SK-N-SH (cell line): ENCODE data around the gene LAMTOR4. TPM values are rescaled to one million over a fixed set of nuclear protein-coding genes. Genes with fewer than 3 reads are reported as not detected.

Source experiments
- CTCF ChIA-PET: fragments of 300-600, 350-600 bp; formaldehyde crosslinking; extraction: SDS; loops from one replicate; lab custom pipeline; 2021; lab: Yijun Ruan, JAX
- POLR2A ChIA-PET: fragments of 350-600 bp; sonication (Branson Sonifier 250); formaldehyde crosslinking; extraction: SDS; loops from one replicate; lab custom pipeline; 2020; ENCODE audit warnings: antibody characterized with exemption, inconsistent platforms; lab: Yijun Ruan, JAX
- DNase-seq: peaks from one replicate; pipeline ENCODE4 v3.0.0; 2012
- H2AFZ ChIP-seq: fragments of 200-600 bp; sonication (generic); 2 replicates; pipeline ENCODE4 v1.8.1; 2016; ENCODE audit warnings: antibody characterized with exemption, mild to moderate bottlenecking, low read depth
- H3F3A ChIP-seq: fragments of 200-600 bp; sonication (generic); replicated peaks from 2 replicates; pipeline ENCODE3; 2016; ENCODE audit warnings: antibody characterized with exemption, mild to moderate bottlenecking; ENCODE audit not compliant: insufficient read depth
- H3K27ac ChIP-seq, 2 experiments: fragments of 200-500 bp in 1 of 2; fragments of 200-600 bp in 1 of 2; sonication (Bioruptor generic) in 1 of 2; sonication (generic), shearing (Covaris generic) in 1 of 2; 2 replicates each; pipeline versions ENCODE4 v1.5.1 to v1.6.1; 2014 to 2016; ENCODE audit warnings: low read depth in 2 of 2, inconsistent platforms in 1 of 2, low read length in 1 of 2, mild to moderate bottlenecking in 1 of 2, mixed read lengths in 1 of 2
- H3K27me3 ChIP-seq: fragments of 200-600 bp; sonication (generic), shearing (Covaris generic); 2 replicates; pipeline ENCODE4 v1.6.1; 2016; ENCODE audit warnings: mixed run types; ENCODE audit not compliant: insufficient read depth
- H3K36me3 ChIP-seq, 2 experiments: fragments of 200-500 bp in 1 of 2; fragments of 200-600 bp in 1 of 2; sonication (Bioruptor generic) in 1 of 2; sonication (generic) in 1 of 2; replicated peaks in 1 of 2; 2 replicates each; pipeline versions ENCODE3 to v1.5.1; 2014 to 2016; ENCODE audit warnings: low read length in 1 of 2, mild to moderate bottlenecking in 1 of 2; ENCODE audit not compliant: insufficient read depth in 2 of 2, control insufficient read depth in 1 of 2
- H3K4me1 ChIP-seq, 2 experiments: fragments of 200-500 bp in 1 of 2; fragments of 200-600 bp in 1 of 2; sonication (Bioruptor generic) in 1 of 2; sonication (generic), shearing (Covaris generic) in 1 of 2; 2 replicates each; pipeline versions ENCODE4 v1.5.1 to v1.6.1; 2014 to 2016; ENCODE audit warnings: low read depth in 1 of 2, low read length in 1 of 2, mixed run types in 1 of 2; ENCODE audit not compliant: insufficient read depth in 2 of 2, control insufficient read depth in 1 of 2
- H3K4me2 ChIP-seq: fragments of 200-600 bp; sonication (generic), shearing (Covaris generic); 2 replicates; pipeline ENCODE4 v1.6.1; 2017; ENCODE audit warnings: mixed run types
- H3K4me3 ChIP-seq, 2 experiments: fragments of 200-500 bp in 1 of 2; fragments of 200-600 bp in 1 of 2; sonication (Bioruptor generic) in 1 of 2; sonication (generic), shearing (Covaris generic) in 1 of 2; 2 replicates each; pipeline versions ENCODE4 v1.5.1 to v1.8.1; 2014 to 2016; ENCODE audit warnings: low read depth in 2 of 2, inconsistent platforms in 1 of 2, low read length in 1 of 2, mild to moderate bottlenecking in 1 of 2, mixed read lengths in 1 of 2, moderate library complexity in 1 of 2
- H3K79me2 ChIP-seq: fragments of 200-600 bp; sonication (generic); 2 replicates; pipeline ENCODE4 v1.8.1; 2017; ENCODE audit warnings: mild to moderate bottlenecking; ENCODE audit not compliant: insufficient read depth
- H3K9ac ChIP-seq: fragments of 200-600 bp; sonication (generic); 2 replicates; pipeline ENCODE4 v1.6.1; 2017; ENCODE audit warnings: mixed run types
- H3K9me2 ChIP-seq: fragments of 200-600 bp; sonication (generic); 2 replicates; pipeline ENCODE4 v1.6.1; 2017; ENCODE audit warnings: mixed run types
- H3K9me3 ChIP-seq: fragments of 200-600 bp; sonication (generic); 2 replicates; pipeline ENCODE4 v1.6.1; 2017; ENCODE audit warnings: mixed run types, mild to moderate bottlenecking, moderate library complexity
- H4K20me1 ChIP-seq: fragments of 200-600 bp; sonication (generic); 2 replicates; pipeline ENCODE4 v1.6.1; 2017; ENCODE audit warnings: mild to moderate bottlenecking, mixed run types; ENCODE audit not compliant: insufficient read depth
- CHD2 ChIP-seq: fragments of 150-350 bp; IDR thresholded peaks from 2 replicates; pipeline ENCODE4 v1.6.1; 2018; ENCODE audit warnings: low read length; ENCODE audit not compliant: partially characterized antibody
- FOSL2 ChIP-seq: IDR thresholded peaks from 2 replicates; pipeline ENCODE4 v1.4.0; 2012; ENCODE audit warnings: low read depth, mild to moderate bottlenecking, moderate library complexity, borderline replicate concordance
- IRF3 ChIP-seq: fragments of 150-350 bp; IDR thresholded peaks from 2 replicates; pipeline ENCODE4 v1.6.1; 2016; ENCODE audit warnings: mild to moderate bottlenecking, low read depth, low read length
- JUND ChIP-seq: IDR thresholded peaks from 2 replicates; pipeline ENCODE4 v1.4.0; 2012
- MEF2A ChIP-seq: IDR thresholded peaks from 2 replicates; pipeline ENCODE4 v1.4.0; 2012; ENCODE audit warnings: low read depth, borderline replicate concordance
- MXI1 ChIP-seq: IDR thresholded peaks from 2 replicates; pipeline ENCODE4 v1.6.1; 2012; ENCODE audit warnings: mild to moderate bottlenecking, low read depth, low read length, improper control_type of control experiment
- POLR2AphosphoS5 ChIP-seq: IDR thresholded peaks from 2 replicates; pipeline ENCODE4 v1.6.1; 2012; ENCODE audit warnings: low read depth, low read length
- RAD21 ChIP-seq: IDR thresholded peaks from 2 replicates; pipeline ENCODE4 v1.6.1; 2012; ENCODE audit warnings: mild to moderate bottlenecking, low read length
- RCOR1 ChIP-seq: fragments of 150-350 bp; IDR thresholded peaks from 2 replicates; pipeline ENCODE4 v1.6.1; 2017; ENCODE audit warnings: antibody characterized with exemption, low read length
- REST ChIP-seq: IDR thresholded peaks from 2 replicates; pipeline ENCODE4 v1.6.1; 2012; ENCODE audit warnings: mild to moderate bottlenecking, low read depth, low read length, moderate library complexity
- RFX5 ChIP-seq: IDR thresholded peaks from 2 replicates; pipeline ENCODE4 v1.6.1; 2012; ENCODE audit warnings: mild to moderate bottlenecking, improper control_type of control experiment, low read length
- SIN3A ChIP-seq: IDR thresholded peaks from 2 replicates; pipeline ENCODE4 v1.6.1; 2012; ENCODE audit warnings: low read depth, mild to moderate bottlenecking, low read length, moderate library complexity, borderline replicate concordance
- SMC3 ChIP-seq: IDR thresholded peaks from 2 replicates; pipeline ENCODE4 v1.6.1; 2012; ENCODE audit warnings: low read depth, low read length, improper control_type of control experiment
- TAF1 ChIP-seq: IDR thresholded peaks from 2 replicates; pipeline ENCODE4 v1.6.1; 2012; ENCODE audit warnings: low read depth, mild to moderate bottlenecking, low read length, moderate library complexity, borderline replicate concordance
- ZBTB33 ChIP-seq: IDR thresholded peaks from 2 replicates; pipeline ENCODE4 v1.4.0; 2012; ENCODE audit warnings: low read depth, borderline replicate concordance
- WGBS: methylation state at CpG from one replicate; pipeline ENCODE4 v1.1.6; 2017; ENCODE audit warnings: low lambda C conversion rate; 5-methylcytosine and 5-hydroxymethylcytosine counted together
- polyA plus RNA-seq, 3 experiments: library from polyadenylated mRNA; depleted of rRNA; stranded (reverse); fragments of >200 nt; gene quantifications; 2 replicates each; pipeline ENCODE4 v1.2.3, GENCODE V29; 2012

The LAMTOR4 gene
- polyA plus RNA-seq, 1 of the 3 experiments (the other 2 are of a cell fraction), result 630 TPM

- TF ChIP-seq REST (no peak), SMC3 (no peak), SIN3A (no peak), JUND (no peak)
Measured at GRCh38 chr7:100115026-100115425, 33.7 kb upstream of the LAMTOR4 start (continued).

- Histone ChIP-seq H3K27me3 (no peaks in the 10 kb centered on the region), H3K9me2 (no peaks in the 10 kb centered on the region), H3K79me2 (peaks cover 47% of the 10 kb centered on the region), H3K36me3 (peaks cover 5 to 25% of the 10 kb centered on the region in 2 experiments), H3K27ac (peak overlapping the region; percentile 84), H3F3A (peaks cover 20% of the 10 kb centered on the region), H2AFZ (peak overlapping the region; percentile 93), H3K4me1 (peaks cover 0 to 11% of the 10 kb centered on the region in 2 experiments; a peak in 2 of 4 replicates), H3K4me2 (peak overlapping the region; percentile 96), H3K4me3 (peak overlapping the region; percentile 69 to 97), H4K20me1 (no peaks in the 10 kb centered on the region), H3K9ac (peak overlapping the region; percentile 78), H3K9me3 (no peaks in the 10 kb centered on the region)
- CTCF ChIA-PET, result interaction anchor here (7.2 kb wide), 1 partner anchor 13 kb away, joined by 42 read pairs; no protein-coding TSS in a partner anchor
- no peak for TF ChIP-seq POLR2AphosphoS5
- TF ChIP-seq FOSL2, result no peak
- no peak for TF ChIP-seq RAD21
- TF ChIP-seq CHD2, result no peak
- TF ChIP-seq ZBTB33, result no peak
- TF ChIP-seq IRF3, result no peak
- no peak for TF ChIP-seq JUND
- TF ChIP-seq TAF1, result no peak
- TF ChIP-seq MEF2A, result no peak
- TF ChIP-seq SMC3, result no peak
- TF ChIP-seq MXI1, result no peak
- no peak for TF ChIP-seq RCOR1
- TF ChIP-seq SIN3A, result no peak
- TF ChIP-seq RFX5, result no peak
- 17% methylated on average over 18 of the region's 18 CpGs for WGBS
- no peak for DNase-seq
- POLR2A ChIA-PET, result no interaction called here
Measured at GRCh38 chr7:100118388-100119071, 30.2 kb upstream of the LAMTOR4 start.
